SK-N-SH treated with all-trans-retinoic acid at 6 μM for 48 hours (cell line): Measurements from ENCODE around the gene SV2B.

Source experiments
- ATAC-seq: fragments of 200-7000 bp; cut with Tn5 transposase; 3 replicates; pipeline ENCODE4 v1.9.1; 2020; ENCODE audit warnings: mild to moderate bottlenecking, moderate library complexity
- BACH2 ChIP-seq: fragments of 250-450 bp; sonication (Bioruptor Pico); IDR thresholded peaks from 2 replicates; pipeline ENCODE4 v1.9.0; 2021; ENCODE audit warnings: mild to moderate bottlenecking, borderline replicate concordance
- CREB5 ChIP-seq: fragments of 250-450 bp; sonication (Bioruptor Pico); IDR thresholded peaks from 2 replicates; pipeline ENCODE4 v1.5.1; 2020; ENCODE audit warnings: low read depth, mild to moderate bottlenecking, moderate library complexity
- CSDC2 ChIP-seq: fragments of 250-450 bp; sonication (Bioruptor Pico); IDR thresholded peaks from 2 replicates; pipeline ENCODE4 v1.5.0; 2020; ENCODE audit warnings: mild to moderate bottlenecking, moderate library complexity
- CSRNP3 ChIP-seq: fragments of 250-450 bp; sonication (Bioruptor Pico); IDR thresholded peaks from 2 replicates; pipeline ENCODE4 v1.5.1; 2021; ENCODE audit warnings: mild to moderate bottlenecking, moderate library complexity
- ESRRG ChIP-seq: fragments of 250-450 bp; sonication (Bioruptor Pico); IDR thresholded peaks from 2 replicates; pipeline ENCODE4 v1.6.1; 2021; ENCODE audit warnings: mild to moderate bottlenecking
- GLIS3 ChIP-seq: fragments of 250-450 bp; sonication (Bioruptor Pico); IDR thresholded peaks from 2 replicates; pipeline ENCODE4 v1.5.0; 2020; ENCODE audit warnings: mild to moderate bottlenecking, moderate library complexity
- ISL1 ChIP-seq: fragments of 250-450 bp; sonication (Bioruptor Pico); IDR thresholded peaks from 2 replicates; pipeline ENCODE4 v2.1.2; 2022; ENCODE audit warnings: mild to moderate bottlenecking, moderate library complexity
- OSR1 ChIP-seq: fragments of 250-450 bp; sonication (Bioruptor Pico); IDR thresholded peaks from 2 replicates; pipeline ENCODE4 v1.8.0; 2022; ENCODE audit warnings: moderate library complexity, mild to moderate bottlenecking, inconsistent platforms
- PATZ1 ChIP-seq: fragments of 250-450 bp; sonication (Bioruptor Pico); IDR thresholded peaks from 2 replicates; pipeline ENCODE4 v1.8.0; 2020; ENCODE audit warnings: mild to moderate bottlenecking, moderate library complexity, borderline replicate concordance
- POU6F1 ChIP-seq: fragments of 250-450 bp; sonication (Bioruptor Pico); IDR thresholded peaks from 2 replicates; pipeline ENCODE4 v1.8.0; 2021; ENCODE audit warnings: low read depth, mild to moderate bottlenecking, moderate library complexity, borderline replicate concordance
- PPARA ChIP-seq: fragments of 250-450 bp; sonication (Bioruptor Pico); IDR thresholded peaks from 2 replicates; pipeline ENCODE4 v1.5.0; 2020; ENCODE audit warnings: mild to moderate bottlenecking, borderline replicate concordance
- RARB ChIP-seq: fragments of 250-450 bp; sonication (Bioruptor Pico); IDR thresholded peaks from 2 replicates; pipeline ENCODE4 v1.8.0; 2021; ENCODE audit warnings: mild to moderate bottlenecking, moderate library complexity
- SNAI2 ChIP-seq: fragments of 250-450 bp; sonication (Bioruptor Pico); IDR thresholded peaks from 2 replicates; pipeline ENCODE4 v1.5.0; 2020; ENCODE audit warnings: mild to moderate bottlenecking, moderate library complexity
- TCF4 ChIP-seq: fragments of 250-450 bp; sonication (Bioruptor Pico); IDR thresholded peaks from 2 replicates; pipeline ENCODE4 v1.8.0; 2021; ENCODE audit warnings: mild to moderate bottlenecking, moderate library complexity, borderline replicate concordance
- TOX ChIP-seq: fragments of 250-450 bp; sonication (Bioruptor Pico); IDR thresholded peaks from 2 replicates; pipeline ENCODE4 v1.8.0; 2021; ENCODE audit warnings: mild to moderate bottlenecking, moderate library complexity, borderline replicate concordance
- TSHZ2 ChIP-seq: fragments of 250-450 bp; sonication (Bioruptor Pico); IDR thresholded peaks from 2 replicates; pipeline ENCODE4 v1.5.0; 2020; ENCODE audit warnings: mild to moderate bottlenecking, moderate library complexity
- ZC3H10 ChIP-seq: fragments of 250-450 bp; sonication (Bioruptor Pico); IDR thresholded peaks from 2 replicates; pipeline ENCODE4 v1.5.1; 2021; ENCODE audit warnings: mild to moderate bottlenecking, moderate library complexity
- ZFP3 ChIP-seq: fragments of 250-450 bp; sonication (Bioruptor Pico); IDR thresholded peaks from 2 replicates; pipeline ENCODE4 v1.5.0; 2020; ENCODE audit warnings: mild to moderate bottlenecking, moderate library complexity
- ZFP30 ChIP-seq: fragments of 450-650 bp; formaldehyde crosslinking; IDR thresholded peaks from 2 replicates; pipeline ENCODE4 v1.5.0; 2022; ENCODE audit warnings: mild to moderate bottlenecking, moderate library complexity
- ZNF565 ChIP-seq: fragments of 450-650 bp; formaldehyde crosslinking; conservative IDR thresholded peaks from 2 replicates; pipeline ENCODE4 v1.5.0; 2020; ENCODE audit warnings: low read depth, mild to moderate bottlenecking, moderate library complexity
- ZNF70 ChIP-seq: fragments of 450-650 bp; formaldehyde crosslinking; IDR thresholded peaks from 2 replicates; pipeline ENCODE4 v1.5.0; 2020; ENCODE audit warnings: mild to moderate bottlenecking, moderate library complexity
- ZNF8 ChIP-seq: fragments of 450-650 bp; formaldehyde crosslinking; IDR thresholded peaks from 2 replicates; pipeline ENCODE4 v1.5.0; 2020; ENCODE audit warnings: mild to moderate bottlenecking, moderate library complexity

The SV2B gene

GRCh38 chr15:91255670-91256192, 155.7 kb downstream of the SV2B start (continued):
- no peak for TF ChIP-seq TOX

GRCh38 chr15:91257746-91258414, 157.8 kb downstream of the SV2B start:
- ATAC-seq = no peak
- TF ChIP-seq BACH2 = no peak
- TF ChIP-seq CSDC2 (CRISPR knock-in tag) = no peak
- no peak for TF ChIP-seq POU6F1
- no peak for TF ChIP-seq SNAI2
- no peak for TF ChIP-seq ZNF70 (CRISPR knock-in tag)
- no peak for TF ChIP-seq ZFP3 (CRISPR knock-in tag)
- no peak for TF ChIP-seq TCF4 (CRISPR knock-in tag)
- TF ChIP-seq CSRNP3 (CRISPR knock-in tag) = no peak
- no peak for TF ChIP-seq RARB
- TF ChIP-seq ISL1 (CRISPR knock-in tag) = no peak
- TF ChIP-seq ZNF565 (CRISPR knock-in tag) = no peak
- no peak for TF ChIP-seq ESRRG (CRISPR knock-in tag)
- TF ChIP-seq ZNF8 (CRISPR knock-in tag) = no peak
- TF ChIP-seq TOX = no peak
- TF ChIP-seq ZC3H10 (CRISPR knock-in tag) = no peak
- no peak for TF ChIP-seq PATZ1 (CRISPR knock-in tag)
- TF ChIP-seq PPARA (CRISPR knock-in tag) = no peak
- TF ChIP-seq CREB5 (CRISPR knock-in tag) = no peak

GRCh38 chr15:91258415-91258759, 158.3 kb downstream of the SV2B start:
- TF ChIP-seq TOX (no peak), ZC3H10 (CRISPR knock-in tag) (no peak), OSR1 (CRISPR knock-in tag) (no peak), TCF4 (CRISPR knock-in tag) (no peak), SNAI2 (no peak), ZNF8 (CRISPR knock-in tag) (no peak), GLIS3 (CRISPR knock-in tag) (no peak), RARB (no peak), ZNF565 (CRISPR knock-in tag) (no peak), BACH2 (no peak), ZFP3 (CRISPR knock-in tag) (no peak), CSDC2 (CRISPR knock-in tag) (no peak), CREB5 (CRISPR knock-in tag) (no peak)

GRCh38 chr15:91259077-91259476, 159.0 kb downstream of the SV2B start:
- TF ChIP-seq ESRRG (CRISPR knock-in tag) = no peak
- no peak for TF ChIP-seq ZFP30
- no peak for TF ChIP-seq ISL1 (CRISPR knock-in tag)
- TF ChIP-seq TOX = no peak
- TF ChIP-seq ZNF565 (CRISPR knock-in tag) = no peak
- no peak for TF ChIP-seq TSHZ2
- no peak for TF ChIP-seq PPARA (CRISPR knock-in tag)
- TF ChIP-seq ZNF8 (CRISPR knock-in tag) = no peak
- no peak for TF ChIP-seq SNAI2
- no peak for TF ChIP-seq GLIS3 (CRISPR knock-in tag)
- TF ChIP-seq OSR1 (CRISPR knock-in tag) = no peak
- TF ChIP-seq TCF4 (CRISPR knock-in tag) = no peak
- no peak for ATAC-seq

More at GRCh38 chr15:91258415-91258759, 158.3 kb downstream of the SV2B start:
- ATAC-seq = peak; percentile 35
